ENCODE data around the gene SLC25A29. TPM values are rescaled to one million over a fixed set of nuclear protein-coding genes. Genes with fewer than 3 reads are reported as not detected.

SLC25A29 gene
- total RNA-seq, 1 donor: 8.6 TPM

- H3K4me3 ChIP-seq (ENCODE audit: low read depth, low read length): no peak overlapping the region
- no peak for TF ChIP-seq CTCF (IDR thresholded peaks at IDR 0.05; ENCODE audit: insufficient read depth, low read depth, low read length)
- DNase-seq (ENCODE audit: low read depth): no peak
Measured at GRCh38 chr14:100275214-100275613, 31.0 kb downstream of the SLC25A29 start.

- TF ChIP-seq CTCF (IDR thresholded peaks at IDR 0.05; ENCODE audit: insufficient read depth, low read depth, low read length): no peak
- H3K4me3 ChIP-seq (ENCODE audit: low read depth, low read length): no peak overlapping the region
- no peak for DNase-seq (ENCODE audit: low read depth)
Measured at GRCh38 chr14:100274250-100274649, 32.0 kb downstream of the SLC25A29 start.

GRCh38 chr14:100271247-100271939 is 34.9 kb downstream of the SLC25A29 start:
- no peak overlapping the region for H3K4me3 ChIP-seq (ENCODE audit: low read depth, low read length)
- peak; percentile 36 for DNase-seq (ENCODE audit: low read depth)
- TF ChIP-seq CTCF (IDR thresholded peaks at IDR 0.05; ENCODE audit: insufficient read depth, low read depth, low read length): peak; percentile 30

GRCh38 chr14:100268591-100269207 is 37.5 kb downstream of the SLC25A29 start:
- DNase-seq (ENCODE audit: low read depth): peak; percentile 8
- TF ChIP-seq CTCF (IDR thresholded peaks at IDR 0.05; ENCODE audit: insufficient read depth, low read depth, low read length): no peak
- H3K4me3 ChIP-seq (ENCODE audit: low read depth, low read length): no peak overlapping the region

- TF ChIP-seq CTCF (IDR thresholded peaks at IDR 0.05; ENCODE audit: insufficient read depth, low read depth, low read length): no peak
- DNase-seq (ENCODE audit: low read depth): no peak
- no peak overlapping the region for H3K4me3 ChIP-seq (ENCODE audit: low read depth, low read length)
Measured at GRCh38 chr14:100267990-100268389, 38.3 kb downstream of the SLC25A29 start.

GRCh38 chr14:100263141-100263540 is 43.1 kb downstream of the SLC25A29 start:
- peak; percentile 96 for DNase-seq (ENCODE audit: low read depth)
- no peak overlapping the region for H3K4me3 ChIP-seq (ENCODE audit: low read depth, low read length)
- no peak for TF ChIP-seq CTCF (IDR thresholded peaks at IDR 0.05; ENCODE audit: insufficient read depth, low read depth, low read length)

All from fibroblast of villous mesenchyme (primary cell).